ENCODE results near the gene PKHD1. TPM values are rescaled to one million over a fixed set of nuclear protein-coding genes. Genes with fewer than 3 reads are reported as not detected.
"Not testable (repeated sequence)": the region's sequence is repeated elsewhere in the genome, so short reads cannot be mapped to it uniquely, and the experiment has no call there.

The PKHD1 gene
- polyA plus RNA-seq, 2 donors, result under 0.01 to 0.01 TPM

GRCh38 chr6:51857134-51857533 lies 230.3 kb downstream of the PKHD1 start:
- Histone ChIP-seq H3K27ac (ENCODE audit: low read depth in 2 of 2, low read length in 1 of 2) (no peak overlapping the region), H3K4me3 (ENCODE audit: low read depth in 1 of 2, low read length in 2 of 2) (no peak overlapping the region), H3K36me3 (ENCODE audit: control insufficient read depth in 2 of 2, insufficient read depth in 2 of 2, low read length in 1 of 2) (no peaks in the 10 kb centered on the region), H3K9me3 (ENCODE audit: control insufficient read depth in 2 of 2, insufficient read depth in 1 of 2, low read depth in 1 of 2, low read length in 1 of 2) (no peaks in the 10 kb centered on the region), H3K27me3 (ENCODE audit: control insufficient read depth in 1 of 2, insufficient read depth in 2 of 2, low read length in 2 of 2) (no peaks in the 10 kb centered on the region), H3K4me1 (ENCODE audit: control insufficient read depth in 2 of 2, insufficient read depth in 2 of 2, low read length in 1 of 2) (no peaks in the 10 kb centered on the region)
- WGBS, 2 donors, result 86% methylated on average over 2 of the region's 2 CpGs

- H3K36me3 ChIP-seq (ENCODE audit: control insufficient read depth in 2 of 2, insufficient read depth in 2 of 2, low read length in 1 of 2), result no peaks in the 10 kb centered on the region
- H3K27ac ChIP-seq (ENCODE audit: low read depth in 2 of 2, low read length in 1 of 2), result no peak overlapping the region
- H3K9me3 ChIP-seq (ENCODE audit: control insufficient read depth in 2 of 2, insufficient read depth in 1 of 2, low read depth in 1 of 2, low read length in 1 of 2), result no peaks in the 10 kb centered on the region
- no peak overlapping the region for H3K4me3 ChIP-seq (ENCODE audit: low read depth in 1 of 2, low read length in 2 of 2)
- no peaks in the 10 kb centered on the region for H3K4me1 ChIP-seq (ENCODE audit: control insufficient read depth in 2 of 2, insufficient read depth in 2 of 2, low read length in 1 of 2)
- H3K27me3 ChIP-seq (ENCODE audit: control insufficient read depth in 1 of 2, insufficient read depth in 2 of 2, low read length in 2 of 2), result no peaks in the 10 kb centered on the region
These were observed 230.9 kb downstream of the PKHD1 start for GRCh38 chr6:51856508-51856907.

- Histone ChIP-seq H3K4me1 (ENCODE audit: control insufficient read depth in 2 of 2, insufficient read depth in 2 of 2, low read length in 1 of 2) (no peaks in the 10 kb centered on the region), H3K9me3 (ENCODE audit: control insufficient read depth in 2 of 2, insufficient read depth in 1 of 2, low read depth in 1 of 2, low read length in 1 of 2) (no peaks in the 10 kb centered on the region), H3K36me3 (ENCODE audit: control insufficient read depth in 2 of 2, insufficient read depth in 2 of 2, low read length in 1 of 2) (no peaks in the 10 kb centered on the region), H3K27ac (ENCODE audit: low read depth in 2 of 2, low read length in 1 of 2) (no peak overlapping the region), H3K4me3 (ENCODE audit: low read depth in 1 of 2, low read length in 2 of 2) (no peak overlapping the region), H3K27me3 (ENCODE audit: control insufficient read depth in 1 of 2, insufficient read depth in 2 of 2, low read length in 2 of 2) (no peaks in the 10 kb centered on the region)
- WGBS, 2 donors, result 35 to 38% methylated on average over 10 of the region's 10 CpGs
These were observed 231.9 kb downstream of the PKHD1 start for GRCh38 chr6:51855310-51856082.

- H3K4me1 ChIP-seq (ENCODE audit: control insufficient read depth in 2 of 2, insufficient read depth in 2 of 2, low read length in 1 of 2), result no peaks in the 10 kb centered on the region
- H3K9me3 ChIP-seq (ENCODE audit: control insufficient read depth in 2 of 2, insufficient read depth in 1 of 2, low read depth in 1 of 2, low read length in 1 of 2), result no peaks in the 10 kb centered on the region
- H3K27me3 ChIP-seq (ENCODE audit: control insufficient read depth in 1 of 2, insufficient read depth in 2 of 2, low read length in 2 of 2), result no peaks in the 10 kb centered on the region
- no peak overlapping the region for H3K4me3 ChIP-seq (ENCODE audit: low read depth in 1 of 2, low read length in 2 of 2)
- no peak overlapping the region for H3K27ac ChIP-seq (ENCODE audit: low read depth in 2 of 2, low read length in 1 of 2)
- 81 to 83% methylated on average over 16 of the region's 16 CpGs for WGBS, 2 donors
- H3K36me3 ChIP-seq (ENCODE audit: control insufficient read depth in 2 of 2, insufficient read depth in 2 of 2, low read length in 1 of 2), result no peaks in the 10 kb centered on the region
These were observed 232.5 kb downstream of the PKHD1 start for GRCh38 chr6:51854876-51855275.

GRCh38 chr6:51854347-51854746 lies 233.1 kb downstream of the PKHD1 start:
- Histone ChIP-seq H3K9me3 (ENCODE audit: control insufficient read depth in 2 of 2, insufficient read depth in 1 of 2, low read depth in 1 of 2, low read length in 1 of 2) (no peaks in the 10 kb centered on the region), H3K4me3 (ENCODE audit: low read depth in 1 of 2, low read length in 2 of 2) (no peak overlapping the region), H3K4me1 (ENCODE audit: control insufficient read depth in 2 of 2, insufficient read depth in 2 of 2, low read length in 1 of 2) (no peaks in the 10 kb centered on the region), H3K36me3 (ENCODE audit: control insufficient read depth in 2 of 2, insufficient read depth in 2 of 2, low read length in 1 of 2) (no peaks in the 10 kb centered on the region), H3K27me3 (ENCODE audit: control insufficient read depth in 1 of 2, insufficient read depth in 2 of 2, low read length in 2 of 2) (no peaks in the 10 kb centered on the region), H3K27ac (ENCODE audit: low read depth in 2 of 2, low read length in 1 of 2) (no peak overlapping the region)
- 87 to 89% methylated on average over 7 of the region's 7 CpGs for WGBS, 2 donors

- 83 to 94% methylated on average over 1 of the region's 1 CpG for WGBS, 2 donors
- not testable (repeated sequence) for H3K36me3 ChIP-seq (ENCODE audit: control insufficient read depth in 2 of 2, insufficient read depth in 2 of 2, low read length in 1 of 2); H3K4me3 ChIP-seq (ENCODE audit: low read depth in 1 of 2, low read length in 2 of 2); H3K9me3 ChIP-seq (ENCODE audit: control insufficient read depth in 2 of 2, insufficient read depth in 1 of 2, low read depth in 1 of 2, low read length in 1 of 2); H3K4me1 ChIP-seq (ENCODE audit: control insufficient read depth in 2 of 2, insufficient read depth in 2 of 2, low read length in 1 of 2); H3K27ac ChIP-seq (ENCODE audit: low read depth in 2 of 2, low read length in 1 of 2); H3K27me3 ChIP-seq (ENCODE audit: control insufficient read depth in 1 of 2, insufficient read depth in 2 of 2, low read length in 2 of 2)
These were observed 234.3 kb downstream of the PKHD1 start for GRCh38 chr6:51853109-51853508.

GRCh38 chr6:51846531-51846930 lies 240.9 kb downstream of the PKHD1 start:
- Histone ChIP-seq H3K4me3 (ENCODE audit: low read depth in 1 of 2, low read length in 2 of 2) (no peak overlapping the region), H3K9me3 (ENCODE audit: control insufficient read depth in 2 of 2, insufficient read depth in 1 of 2, low read depth in 1 of 2, low read length in 1 of 2) (no peaks in the 10 kb centered on the region)
- WGBS, 2 donors, result 82% methylated on average over 2 of the region's 2 CpGs

GRCh38 chr6:51844336-51844735 lies 243.1 kb downstream of the PKHD1 start:
- Histone ChIP-seq H3K9me3 (ENCODE audit: control insufficient read depth in 2 of 2, insufficient read depth in 1 of 2, low read depth in 1 of 2, low read length in 1 of 2) (no peaks in the 10 kb centered on the region), H3K4me1 (ENCODE audit: control insufficient read depth in 2 of 2, insufficient read depth in 2 of 2, low read length in 1 of 2) (no peaks in the 10 kb centered on the region), H3K27ac (ENCODE audit: low read depth in 2 of 2, low read length in 1 of 2) (no peak overlapping the region), H3K27me3 (ENCODE audit: control insufficient read depth in 1 of 2, insufficient read depth in 2 of 2, low read length in 2 of 2) (no peaks in the 10 kb centered on the region), H3K36me3 (ENCODE audit: control insufficient read depth in 2 of 2, insufficient read depth in 2 of 2, low read length in 1 of 2) (no peaks in the 10 kb centered on the region), H3K4me3 (ENCODE audit: low read depth in 1 of 2, low read length in 2 of 2) (no peak overlapping the region)
- WGBS, 2 donors, result 55 to 69% methylated on average over 3 of the region's 3 CpGs

More at GRCh38 chr6:51846531-51846930, 240.9 kb downstream of the PKHD1 start:
- Histone ChIP-seq H3K27ac (ENCODE audit: low read depth in 2 of 2, low read length in 1 of 2) (no peak overlapping the region), H3K36me3 (ENCODE audit: control insufficient read depth in 2 of 2, insufficient read depth in 2 of 2, low read length in 1 of 2) (no peaks in the 10 kb centered on the region), H3K4me1 (ENCODE audit: control insufficient read depth in 2 of 2, insufficient read depth in 2 of 2, low read length in 1 of 2) (no peaks in the 10 kb centered on the region), H3K27me3 (ENCODE audit: control insufficient read depth in 1 of 2, insufficient read depth in 2 of 2, low read length in 2 of 2) (no peaks in the 10 kb centered on the region)

GRCh38 chr6:51843456-51844056 lies 243.9 kb downstream of the PKHD1 start:
- H3K27ac ChIP-seq (ENCODE audit: low read depth in 2 of 2, low read length in 1 of 2), result no peak overlapping the region
- no peaks in the 10 kb centered on the region for H3K27me3 ChIP-seq (ENCODE audit: control insufficient read depth in 1 of 2, insufficient read depth in 2 of 2, low read length in 2 of 2)
- H3K9me3 ChIP-seq (ENCODE audit: control insufficient read depth in 2 of 2, insufficient read depth in 1 of 2, low read depth in 1 of 2, low read length in 1 of 2), result no peaks in the 10 kb centered on the region
- WGBS, 2 donors, result 90% methylated on average over 5 of the region's 5 CpGs
- H3K4me3 ChIP-seq (ENCODE audit: low read depth in 1 of 2, low read length in 2 of 2), result no peak overlapping the region
- no peaks in the 10 kb centered on the region for H3K36me3 ChIP-seq (ENCODE audit: control insufficient read depth in 2 of 2, insufficient read depth in 2 of 2, low read length in 1 of 2)
- no peaks in the 10 kb centered on the region for H3K4me1 ChIP-seq (ENCODE audit: control insufficient read depth in 2 of 2, insufficient read depth in 2 of 2, low read length in 1 of 2)

GRCh38 chr6:51842804-51843378 lies 244.5 kb downstream of the PKHD1 start:
- Histone ChIP-seq H3K9me3 (ENCODE audit: control insufficient read depth in 2 of 2, insufficient read depth in 1 of 2, low read depth in 1 of 2, low read length in 1 of 2) (no peaks in the 10 kb centered on the region), H3K27me3 (ENCODE audit: control insufficient read depth in 1 of 2, insufficient read depth in 2 of 2, low read length in 2 of 2) (no peaks in the 10 kb centered on the region), H3K4me1 (ENCODE audit: control insufficient read depth in 2 of 2, insufficient read depth in 2 of 2, low read length in 1 of 2) (no peaks in the 10 kb centered on the region), H3K27ac (ENCODE audit: low read depth in 2 of 2, low read length in 1 of 2) (no peak overlapping the region), H3K4me3 (ENCODE audit: low read depth in 1 of 2, low read length in 2 of 2) (no peak overlapping the region), H3K36me3 (ENCODE audit: control insufficient read depth in 2 of 2, insufficient read depth in 2 of 2, low read length in 1 of 2) (no peaks in the 10 kb centered on the region)
- WGBS, 2 donors, result 78 to 80% methylated on average over 8 of the region's 8 CpGs
